H1 (cell line): Measurements from ENCODE around the gene TBC1D32. TPM values are rescaled to one million over a fixed set of nuclear protein-coding genes. Genes with fewer than 3 reads are reported as not detected.

Experiments used
- CTCF ChIA-PET: fragments of 300-600 bp; sonication (Branson Sonifier 250); formaldehyde crosslinking; loops from one replicate; lab custom pipeline; 2021; ENCODE audit not compliant: partially characterized antibody; lab: Charles Lee
- POLR2A ChIA-PET: fragments of 300-600 bp; sonication (Branson Sonifier 250); formaldehyde crosslinking; loops from one replicate; lab custom pipeline; 2021; ENCODE audit warnings: inconsistent platforms; ENCODE audit not compliant: partially characterized antibody; lab: Charles Lee
- DNase-seq, 2 experiments: peaks; one replicate each; pipeline versions ENCODE4 v3.0.0 to v3.0.0-alpha.2; 2010 to 2022; ENCODE audit warnings: low spot score in 2 of 2, low read depth in 1 of 2, mixed read lengths in 1 of 2
- FAIRE-seq: peaks from 2 replicates; lab custom pipeline; 2011; peaks lifted over from hg19 to GRCh38; lab: Jason Lieb, UNC
- H2AFZ ChIP-seq: 2 replicates; pipeline ENCODE4 v1.8.1; 2012; ENCODE audit warnings: low read length, inconsistent platforms
- H2AK5ac ChIP-seq: 2 replicates; pipeline ENCODE4 v1.6.1; 2013; ENCODE audit warnings: low read depth, low read length
- H2BK120ac ChIP-seq: replicated peaks from 2 replicates; pipeline ENCODE3; 2013; ENCODE audit warnings: low read depth, low read length, inconsistent platforms
- H2BK12ac ChIP-seq: 2 replicates; pipeline ENCODE4 v1.6.1; 2013; ENCODE audit warnings: low read depth, low read length
- H2BK15ac ChIP-seq: 2 replicates; pipeline ENCODE4 v1.6.1; 2013; ENCODE audit warnings: low read length
- H2BK20ac ChIP-seq: 2 replicates; pipeline ENCODE4 v1.6.1; 2013; ENCODE audit warnings: low read length
- H2BK5ac ChIP-seq: 2 replicates; pipeline ENCODE4 v1.6.1; 2013; ENCODE audit warnings: low read depth, low read length
- H3K14ac ChIP-seq: 2 replicates; pipeline ENCODE4 v1.6.1; 2013; ENCODE audit warnings: inconsistent platforms; ENCODE audit not compliant: insufficient read length
- H3K18ac ChIP-seq: 2 replicates; pipeline ENCODE4 v1.6.1; 2013; ENCODE audit warnings: low read length; ENCODE audit errors: extremely low read depth
- H3K23ac ChIP-seq: 2 replicates; pipeline ENCODE4 v1.6.1; 2013; ENCODE audit warnings: inconsistent platforms; ENCODE audit not compliant: insufficient read length
- H3K23me2 ChIP-seq: 2 replicates; pipeline ENCODE4 v1.6.1; 2013; ENCODE audit warnings: low read depth, low read length
- H3K27ac ChIP-seq: 2 replicates; pipeline ENCODE4 v1.6.1; 2011; ENCODE audit warnings: low read depth, low read length, inconsistent platforms
- H3K27me3 ChIP-seq, 4 experiments: replicated peaks in 1 of 4; 1 replicate in 1 of 4; 2 replicates in 3 of 4; pipeline versions ENCODE4 v1.6.1 to v1.8.1; 2011 to 2013; ENCODE audit warnings: low read length in 3 of 4, mild to moderate bottlenecking in 3 of 4, inconsistent platforms in 2 of 4, mixed read lengths in 2 of 4, moderate library complexity in 1 of 4; ENCODE audit not compliant: control insufficient read depth in 3 of 4, insufficient read depth in 3 of 4; ENCODE audit errors: extremely low read depth in 1 of 4
- H3K36me3 ChIP-seq, 4 experiments: 2 replicates each; pipeline versions ENCODE4 v1.6.1 to v1.8.1; 2011 to 2013; ENCODE audit warnings: mild to moderate bottlenecking in 4 of 4, low read length in 3 of 4, moderate library complexity in 2 of 4, control low read depth in 1 of 4, inconsistent platforms in 1 of 4; ENCODE audit not compliant: insufficient read depth in 4 of 4, control insufficient read depth in 2 of 4
- H3K4ac ChIP-seq: replicated peaks from 2 replicates; pipeline ENCODE3; 2013; ENCODE audit warnings: low read length, low read depth, mixed read lengths, inconsistent platforms; ENCODE audit not compliant: insufficient read length
- H3K4me1 ChIP-seq, 4 experiments: replicated peaks in 1 of 4; 1 replicate in 1 of 4; 2 replicates in 3 of 4; pipeline versions ENCODE4 v1.6.1 to v1.8.1; 2011 to 2013; ENCODE audit warnings: low read length in 3 of 4, inconsistent platforms in 2 of 4, mixed read lengths in 1 of 4; ENCODE audit not compliant: insufficient read depth in 4 of 4, control insufficient read depth in 3 of 4
- H3K4me2 ChIP-seq, 2 experiments: 2 replicates each; pipeline versions ENCODE4 v1.6.1 to v1.8.1; 2011 to 2013; ENCODE audit warnings: low read depth in 2 of 2, low read length in 2 of 2, control low read depth in 1 of 2, inconsistent platforms in 1 of 2, mild to moderate bottlenecking in 1 of 2; ENCODE audit not compliant: insufficient read depth in 1 of 2
- H3K4me3 ChIP-seq, 4 experiments: fragments of 200-600, 300-600 bp in 1 of 4; sonication (generic), shearing (Covaris generic), sonication (Bioruptor Twin) in 1 of 4; 2 replicates each; pipeline versions ENCODE4 v1.5.1 to v1.8.1; 2011 to 2016; ENCODE audit warnings: low read length in 4 of 4, low read depth in 3 of 4, control low read depth in 2 of 4, inconsistent platforms in 2 of 4, mild to moderate bottlenecking in 2 of 4, mixed read lengths in 1 of 4, moderate library complexity in 1 of 4; ENCODE audit not compliant: insufficient read depth in 2 of 4; ENCODE audit errors: extremely low read depth in 1 of 4
- H3K56ac ChIP-seq: replicated peaks from 2 replicates; pipeline ENCODE3; 2013; ENCODE audit warnings: low read depth, mild to moderate bottlenecking, mixed read lengths, low read length, inconsistent platforms; ENCODE audit not compliant: insufficient read length
- H3K79me1 ChIP-seq: 2 replicates; pipeline ENCODE4 v1.6.1; 2013; ENCODE audit warnings: low read depth, low read length, control low read depth
- H3K79me2 ChIP-seq, 2 experiments: 2 replicates each; pipeline versions ENCODE4 v1.6.1 to v1.8.1; 2012 to 2013; ENCODE audit warnings: low read length in 2 of 2, mild to moderate bottlenecking in 2 of 2, inconsistent platforms in 1 of 2; ENCODE audit not compliant: insufficient read depth in 2 of 2, control insufficient read depth in 1 of 2
- H3K9ac ChIP-seq, 4 experiments: replicated peaks in 1 of 4; 1 replicate in 1 of 4; 2 replicates in 3 of 4; pipeline versions ENCODE4 v1.6.1 to v1.8.1; 2011 to 2013; ENCODE audit warnings: low read depth in 3 of 4, low read length in 3 of 4, control low read depth in 2 of 4, mild to moderate bottlenecking in 2 of 4, moderate library complexity in 2 of 4, inconsistent platforms in 1 of 4; ENCODE audit errors: extremely low read depth in 1 of 4
- H3K9me3 ChIP-seq, 2 experiments: 2 replicates each; pipeline versions ENCODE4 v1.6.1 to v1.8.1; 2012 to 2013; ENCODE audit warnings: mild to moderate bottlenecking in 2 of 2, moderate library complexity in 2 of 2, control low read depth in 1 of 2, inconsistent platforms in 1 of 2, low read depth in 1 of 2, low read length in 1 of 2, mixed read lengths in 1 of 2; ENCODE audit not compliant: insufficient read depth in 2 of 2
- H4K20me1 ChIP-seq, 2 experiments: replicated peaks in 1 of 2; 2 replicates each; pipeline versions ENCODE3 to v1.8.1; 2011 to 2013; ENCODE audit warnings: inconsistent platforms in 2 of 2, low read length in 2 of 2, mild to moderate bottlenecking in 1 of 2; ENCODE audit not compliant: insufficient read depth in 2 of 2, control insufficient read depth in 1 of 2
- H4K5ac ChIP-seq: 2 replicates; pipeline ENCODE4 v1.6.1; 2013; ENCODE audit warnings: low read length, low read depth, mixed read lengths, inconsistent platforms; ENCODE audit not compliant: insufficient read length
- H4K8ac ChIP-seq: 2 replicates; pipeline ENCODE4 v1.8.0; 2013; ENCODE audit warnings: mild to moderate bottlenecking, moderate library complexity, low read length, inconsistent platforms; ENCODE audit not compliant: insufficient read depth; ENCODE audit errors: extremely low read depth
- H4K91ac ChIP-seq: replicated peaks from 2 replicates; pipeline ENCODE3; 2013; ENCODE audit warnings: low read length, mixed read lengths, inconsistent platforms; ENCODE audit not compliant: insufficient read length
- ATF2 ChIP-seq: IDR thresholded peaks from 2 replicates; pipeline ENCODE4 v1.6.1; 2012; ENCODE audit warnings: low read length, inconsistent platforms
- BCL11A ChIP-seq, 2 experiments: IDR thresholded peaks; one replicate each; pipeline ENCODE4 v1.6.1; 2011; ENCODE audit warnings: low read depth in 2 of 2, low read length in 2 of 2, mild to moderate bottlenecking in 2 of 2
- CEBPB ChIP-seq: IDR thresholded peaks from 2 replicates; pipeline ENCODE4 v1.6.1; 2012; ENCODE audit warnings: low read depth, low read length
- CHD1 ChIP-seq: IDR thresholded peaks from 2 replicates; pipeline ENCODE4 v1.6.1; 2012; ENCODE audit warnings: low read depth, low read length, improper control_type of control experiment
- CHD2 ChIP-seq: IDR thresholded peaks from 2 replicates; pipeline ENCODE4 v1.6.1; 2012; ENCODE audit warnings: low read length, improper control_type of control experiment
- POLR2AphosphoS5 ChIP-seq: IDR thresholded peaks from 2 replicates; pipeline ENCODE4 v1.6.1; 2011; ENCODE audit warnings: low read depth, low read length
- RFX5 ChIP-seq: IDR thresholded peaks from 2 replicates; pipeline ENCODE4 v1.6.1; 2011; ENCODE audit warnings: low read depth, low read length, improper control_type of control experiment, borderline replicate concordance
- SIX5 ChIP-seq: IDR thresholded peaks from 2 replicates; pipeline ENCODE4 v1.6.1; 2011; ENCODE audit warnings: mild to moderate bottlenecking, low read depth, low read length
- SP1 ChIP-seq: IDR thresholded peaks from 2 replicates; pipeline ENCODE4 v1.6.1; 2011; ENCODE audit warnings: low read depth, low read length
- SP4 ChIP-seq: IDR thresholded peaks from 2 replicates; pipeline ENCODE4 v1.6.1; 2012; ENCODE audit warnings: low read length, inconsistent platforms
- YY1 ChIP-seq: IDR thresholded peaks from 2 replicates; pipeline ENCODE4 v1.6.1; 2011; ENCODE audit warnings: low read depth, mild to moderate bottlenecking, low read length
- ZNF274 ChIP-seq: IDR thresholded peaks from 2 replicates; pipeline ENCODE4 v1.7.0; 2012; ENCODE audit warnings: low read length, borderline replicate concordance; ENCODE audit errors: extremely low read depth
- WGBS, 2 experiments: shearing (Covaris generic) in 1 of 2; methylation state at CpG; one replicate each; pipeline versions ENCODE4 v1.1.6 to v1.1.7; 2013 to 2015; ENCODE audit warnings: low lambda C conversion rate in 2 of 2, mixed read lengths in 2 of 2, inconsistent platforms in 1 of 2, low coverage in 1 of 2, missing lambda C conversion rate in 1 of 2; ENCODE audit not compliant: insufficient replicate concordance in 2 of 2, insufficient coverage in 1 of 2, insufficient read length in 1 of 2; ENCODE audit errors: extremely low coverage in 1 of 2, missing lambda C conversion rate in 1 of 2; 5-methylcytosine and 5-hydroxymethylcytosine counted together
- polyA plus RNA-seq, 7 experiments: library from polyadenylated mRNA; depleted of rRNA in 3 of 7; stranded (reverse) in 5 of 7; unstranded in 2 of 7; fragments of >200 nt in 5 of 7; fragments of 200-250 nt in 2 of 7; gene quantifications; 1 replicate in 5 of 7; 2 replicates in 1 of 7; 4 replicates in 1 of 7; pipeline versions ENCODE4 v1.2.1 to v1.2.3, GENCODE V29; 2011 to 2013; ENCODE audit warnings: missing spikeins in 2 of 7, mixed read lengths in 2 of 7
- total RNA-seq: library from RNA; stranded (reverse); fragmentation: NEBNext Ultra II Directional; extraction: Animal tissue kit (Norgen Biotek cat#: 25700); gene quantifications from 2 replicates; pipeline ENCODE4 v1.2.1, GENCODE V29; 2021

Gene TBC1D32
- total and polyA plus RNA-seq, 2 of the 8 experiments (the other 6 are each of a cell fraction or from before 2014, with no cell fraction given) = 5.3 to 7.1 TPM

GRCh38 chr6:121314381-121315112 is 19.7 kb downstream of the TBC1D32 start:
- Histone ChIP-seq H3K27me3 (no peaks in the 10 kb centered on the region), H3K4ac (no peak overlapping the region), H4K8ac (no peak overlapping the region), H3K18ac (no peak overlapping the region), H3K14ac (no peak overlapping the region), H2BK20ac (no peak overlapping the region), H3K4me2 (no peak overlapping the region), H2AFZ (no peak overlapping the region), H4K20me1 (no peaks in the 10 kb centered on the region), H3K56ac (no peak overlapping the region), H3K23me2 (no peaks in the 10 kb centered on the region), H3K79me1 (no peaks in the 10 kb centered on the region), H4K5ac (no peak overlapping the region), H3K27ac (no peak overlapping the region), H4K91ac (no peak overlapping the region), H3K79me2 (no peaks in the 10 kb centered on the region), H3K4me1 (no peaks in the 10 kb centered on the region), H2AK5ac (no peak overlapping the region), H2BK120ac (no peak overlapping the region), H2BK15ac (no peak overlapping the region), H2BK5ac (no peak overlapping the region), H3K4me3 (no peak overlapping the region), H2BK12ac (no peak overlapping the region), H3K9me3 (no peaks in the 10 kb centered on the region), H3K9ac (no peak overlapping the region), H3K36me3 (no peaks in the 10 kb centered on the region; a peak in 1 of 8 replicates), H3K23ac (no peak overlapping the region)
- 94% methylated on average over 6 of the region's 6 CpGs; no CpG with 5 or more reads in 1 of the 2 experiments for WGBS, 2 experiments
- ChIA-PET POLR2A (no interaction called here), CTCF (interaction anchor here (2.1 to 6.0 kb wide), 4 partner anchors 9 to 87 kb away, joined by 4 to 38 read pairs (median 8); no protein-coding TSS in a partner anchor)
- no peak for TF ChIP-seq SIX5
- no peak for TF ChIP-seq CEBPB
- TF ChIP-seq CHD2 = no peak
- no peak for TF ChIP-seq ATF2
- TF ChIP-seq BCL11A (IDR thresholded peaks at IDR 0.05; ENCODE audit: low read depth in 2 of 2, low read length in 2 of 2) = no peak
- no peak for TF ChIP-seq YY1
- TF ChIP-seq CHD1 = no peak
- TF ChIP-seq SP4 = no peak
- TF ChIP-seq SP1 = no peak
- TF ChIP-seq RFX5 = no peak
- TF ChIP-seq POLR2AphosphoS5 = no peak
- TF ChIP-seq ZNF274 = no peak
- no peak for DNase-seq
- no peak for FAIRE-seq
